ENCODE data around the gene TRPM3. TPM values are rescaled to one million over a fixed set of nuclear protein-coding genes. Genes with fewer than 3 reads are reported as not detected.

Gene TRPM3
- total and polyA plus RNA-seq, 2 of the 8 experiments (the other 6 are each of a cell fraction or from before 2014, with no cell fraction given): 2.4 to 10.9 TPM

- TF ChIP-seq CHD7 (IDR thresholded peaks at IDR 0.05; ENCODE audit: insufficient replicate concordance, low read length) (no peak), CTCF (IDR thresholded peaks at IDR 0.05; ENCODE audit: control extremely low read depth in 1 of 3, insufficient read depth in 1 of 3, low read depth in 1 of 3, low read length in 3 of 3) (no peak), RFX5 (IDR thresholded peaks at IDR 0.05; ENCODE audit: borderline replicate concordance, low read depth, low read length) (no peak), CREB1 (IDR thresholded peaks at IDR 0.05) (no peak), SIN3A (conservative IDR thresholded peaks at IDR 0.05 in 1 of 2, IDR thresholded peaks at IDR 0.05 in 1 of 2; ENCODE audit: low read depth in 1 of 2, low read length in 2 of 2) (no peak), JUN (IDR thresholded peaks at IDR 0.05; ENCODE audit: low read depth, low read length) (no peak), USF2 (IDR thresholded peaks at IDR 0.05; ENCODE audit: low read length) (no peak), POLR2AphosphoS5 (IDR thresholded peaks at IDR 0.05; ENCODE audit: low read depth, low read length) (no peak)
These were observed 630.9 kb downstream of the TRPM3 start (continued) for GRCh38 chr9:70490478-70490877.

All from H1 (cell line).